Gastrocnemius medialis (tissue), 4 donors: ENCODE measurements around the gene PDE6G.

Experiments
- CTCF ChIP-seq, 5 experiments: fragments of 450-650 bp in 3 of 5; fragments of 200-600 bp in 2 of 5; sonication (generic) in 2 of 5; IDR thresholded peaks in 4 of 5; conservative IDR thresholded peaks in 1 of 5; 1 replicate in 4 of 5; 2 replicates in 1 of 5; pipeline ENCODE4 v1.5.1; 2016 to 2019; ENCODE audit warnings: antibody characterized with exemption in 5 of 5, mild to moderate bottlenecking in 3 of 5, moderate library complexity in 3 of 5
- POLR2A ChIP-seq, 2 donors: fragments of 450-650 bp; IDR thresholded peaks; one replicate each; pipeline ENCODE4 v1.6.1; 2017; ENCODE audit warnings: antibody characterized with exemption in 2 of 2, mild to moderate bottlenecking in 2 of 2, moderate library complexity in 2 of 2

DNA sequence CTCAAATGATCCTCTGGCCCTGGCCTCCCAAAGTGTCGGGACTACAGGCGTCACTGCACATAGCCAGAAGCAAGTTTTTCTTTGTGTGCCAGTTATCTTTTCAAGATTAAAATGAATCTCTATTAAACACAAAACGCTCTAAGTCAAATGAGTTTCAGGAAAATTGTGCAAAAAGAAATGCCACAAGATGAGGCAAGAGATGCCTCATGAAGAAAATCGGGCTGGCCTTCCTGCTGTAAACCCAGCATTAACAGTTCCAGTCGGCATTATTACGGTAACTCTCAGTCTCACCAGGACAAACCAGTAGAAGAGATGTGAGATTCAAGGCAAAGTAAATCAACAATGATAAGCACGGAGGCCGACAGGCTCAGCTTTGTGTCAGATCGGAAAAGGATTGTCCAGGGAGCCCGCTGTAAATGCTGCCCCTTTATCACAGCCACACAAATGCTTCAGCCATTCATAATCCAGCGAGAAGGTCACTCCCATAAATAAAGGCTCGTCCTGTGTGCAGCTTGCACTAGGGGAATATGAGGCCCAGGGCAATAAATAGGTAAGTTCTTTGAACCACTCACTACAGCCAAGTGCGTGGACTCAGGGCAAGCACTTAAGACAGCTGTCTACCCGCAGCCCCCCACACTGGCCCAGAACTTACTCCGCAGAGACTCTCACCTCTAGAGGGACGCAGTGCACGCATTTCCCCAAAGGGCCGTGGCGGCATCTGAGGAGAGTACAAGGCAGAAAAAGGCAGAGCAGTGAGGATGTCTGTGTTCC is 46.6 kb downstream of the PDE6G start:
- TF ChIP-seq CTCF (IDR thresholded peaks at IDR 0.05 in 4 of 5, conservative IDR thresholded peaks at IDR 0.05 in 1 of 5) (no peak), POLR2A (IDR thresholded peaks at IDR 0.05) (no peak)
